HK-2 (cell line): ENCODE measurements around the gene LEUTX.
"Not testable (repeated sequence)": the region's sequence is repeated elsewhere in the genome, so short reads cannot be mapped to it uniquely, and the experiment has no call there.

Experiments
- DNase-seq: peaks from one replicate; pipeline ENCODE4 v3.0.0-alpha.2; 2018; ENCODE audit not compliant: unreplicated experiment

LEUTX gene, protein sequence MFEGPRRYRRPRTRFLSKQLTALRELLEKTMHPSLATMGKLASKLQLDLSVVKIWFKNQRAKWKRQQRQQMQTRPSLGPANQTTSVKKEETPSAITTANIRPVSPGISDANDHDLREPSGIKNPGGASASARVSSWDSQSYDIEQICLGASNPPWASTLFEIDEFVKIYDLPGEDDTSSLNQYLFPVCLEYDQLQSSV

DNA sequence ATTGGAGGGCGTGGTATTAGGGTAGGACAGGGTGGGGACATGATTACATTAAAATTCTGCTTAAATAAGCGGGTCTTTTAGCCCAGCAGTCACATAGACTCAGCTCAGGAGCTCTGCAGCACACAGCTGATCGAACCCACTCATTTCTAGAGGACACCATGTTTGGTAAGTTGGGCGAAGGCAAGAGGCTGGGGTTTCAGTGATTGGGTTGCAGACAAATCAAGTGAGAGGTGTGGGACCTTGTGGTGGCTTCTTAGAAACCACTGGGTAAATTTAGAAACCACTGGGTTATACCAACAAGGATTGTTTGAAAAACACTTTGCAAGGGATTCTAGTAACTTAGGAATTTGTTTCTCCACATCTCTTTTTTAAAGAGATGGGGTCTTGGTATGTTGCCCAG, at the start of gene LEUTX:
Gene LEUTX (plus strand): TSS at position 92 of the 400 bp plus-strand sequence. CDS start 67 bp downstream, at position 159.
- no peak for DNase-seq

DNA sequence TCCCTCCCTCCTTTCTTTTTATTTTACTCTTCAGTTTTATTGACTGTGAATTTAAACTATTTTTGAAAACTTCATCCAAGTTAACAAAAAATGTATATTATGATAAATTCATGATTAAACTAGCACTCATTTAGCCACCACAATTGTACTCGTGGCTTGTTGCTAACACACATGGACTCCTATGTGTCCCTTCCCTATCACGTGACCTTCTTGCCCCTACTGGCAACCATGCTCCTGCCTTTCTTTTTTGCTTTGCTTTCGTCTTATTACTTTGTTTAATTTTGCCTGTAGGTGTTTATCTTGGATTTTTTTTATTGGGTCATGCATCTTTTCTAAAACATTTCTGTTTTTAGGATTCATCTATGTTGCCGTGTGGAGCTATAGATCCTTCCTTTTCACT, 49.1 kb upstream of the LEUTX start:
- DNase-seq: no peak

DNA sequence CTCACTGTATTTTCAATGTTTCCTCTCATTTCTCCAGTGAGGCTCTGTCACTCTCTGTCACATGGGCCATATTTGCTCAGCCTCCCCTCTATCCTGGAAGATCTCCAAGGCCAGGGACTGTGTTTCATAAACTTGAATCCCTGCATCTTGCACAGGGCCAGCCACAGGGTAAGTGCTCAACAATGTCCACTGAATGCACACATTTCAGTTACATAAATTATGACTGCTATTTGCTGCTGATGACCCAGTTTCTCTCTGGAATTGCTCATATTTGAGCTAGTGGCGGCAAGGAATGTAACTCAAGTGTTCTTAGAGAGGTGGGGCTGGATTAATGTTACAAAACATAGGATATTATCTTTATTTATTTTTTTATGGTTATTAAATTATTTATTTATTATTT, 47.0 kb upstream of the LEUTX start:
- DNase-seq: no peak

DNA sequence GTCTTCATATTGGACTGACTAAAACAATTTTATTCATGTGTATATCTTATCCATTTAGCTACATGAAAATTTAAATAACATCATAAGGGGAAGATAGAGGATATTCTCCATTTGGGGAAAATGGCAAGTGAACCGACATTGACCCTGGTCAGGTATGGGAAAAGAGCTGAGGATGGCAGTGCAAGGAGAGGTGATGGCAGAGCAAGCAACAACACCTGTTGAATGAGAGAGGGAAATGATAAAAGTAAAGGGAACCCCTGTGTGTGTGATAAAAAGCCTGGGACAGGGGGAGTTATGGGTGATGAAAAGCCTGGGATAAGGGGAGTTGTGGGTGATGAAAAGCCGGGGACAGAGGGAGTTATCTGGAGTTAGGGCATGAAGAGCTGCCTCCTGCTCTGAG, 44.8 kb upstream of the LEUTX start:
- DNase-seq: no peak

DNA sequence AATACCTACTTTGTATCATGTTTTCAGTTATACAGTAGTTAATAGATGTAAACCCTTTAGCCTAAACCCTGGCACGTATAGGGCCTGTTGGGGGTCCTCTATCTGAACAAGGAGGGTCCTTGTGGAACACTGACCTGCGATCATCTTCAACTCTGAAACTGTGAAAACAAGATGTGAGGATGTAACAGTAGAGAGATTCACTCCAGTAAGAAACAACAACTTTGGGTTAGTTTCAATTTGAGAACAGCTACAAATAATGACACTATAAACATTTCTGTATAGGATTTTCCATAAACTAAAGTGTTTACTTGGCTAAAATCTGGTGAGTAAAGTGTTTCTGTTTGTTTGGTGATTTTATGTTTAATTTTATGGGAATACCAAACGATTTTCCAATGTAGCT, 43.0 kb upstream of the LEUTX start:
- DNase-seq: no peak

DNA sequence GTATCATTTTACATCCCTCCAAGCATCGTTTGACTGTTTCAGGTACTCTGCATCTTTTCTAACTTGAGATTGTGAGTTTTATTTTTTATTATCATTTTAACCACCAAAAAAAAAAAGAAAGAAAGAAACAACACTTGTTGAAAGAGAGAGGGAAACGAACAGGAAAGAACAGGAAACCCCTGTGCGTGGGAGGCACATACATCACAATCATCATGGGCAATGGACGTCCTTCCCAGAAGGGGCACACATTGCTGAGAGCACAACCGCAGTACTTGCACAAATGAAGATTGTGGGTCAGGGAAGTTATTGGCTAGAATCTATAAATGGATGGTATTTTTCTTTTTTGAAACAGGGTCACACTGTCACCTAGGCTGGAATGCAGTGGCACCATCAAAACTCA, 42.6 kb upstream of the LEUTX start:
- DNase-seq: no peak

DNA sequence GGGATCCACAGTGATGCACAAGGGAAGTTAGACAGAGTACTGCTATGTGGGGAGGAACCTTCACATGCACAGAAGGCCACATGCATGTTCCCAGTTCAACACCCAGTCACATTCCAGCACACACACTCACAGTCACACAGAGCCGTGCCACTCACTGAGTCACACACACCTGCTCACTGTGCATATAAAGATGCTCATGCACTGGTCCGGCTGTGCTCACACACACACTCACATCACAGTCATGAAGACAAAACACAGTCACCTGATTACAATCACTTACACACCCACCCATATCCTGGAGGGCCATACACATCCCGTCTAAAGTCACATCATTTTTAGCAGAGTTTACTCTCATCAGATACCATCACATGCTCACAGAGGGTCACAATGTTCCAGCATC, 41.3 kb upstream of the LEUTX start:
- no peak for DNase-seq

DNA sequence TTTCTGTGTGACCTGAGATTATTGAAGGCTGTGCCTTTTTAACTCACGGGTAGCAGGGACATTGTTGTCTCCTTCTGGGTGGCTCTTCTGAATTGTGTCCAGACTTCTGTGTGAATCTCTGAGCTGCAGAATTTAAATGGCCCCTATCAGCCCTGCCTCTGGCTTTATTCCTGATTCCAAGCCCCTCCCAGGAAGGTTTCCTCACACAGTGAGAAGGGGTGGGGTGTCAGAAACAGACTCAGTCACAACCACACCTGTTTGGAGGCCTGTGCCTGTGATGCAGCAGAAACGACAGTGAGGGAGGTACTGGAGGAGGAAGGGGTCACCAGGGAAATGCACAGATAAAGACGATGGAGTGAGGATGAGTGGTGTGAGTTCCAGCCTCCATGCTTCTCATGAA, 40.8 kb upstream of the LEUTX start, which contains the start of gene CLC:
Gene CLC (minus strand): TSS at position 139 of the 400 bp plus-strand sequence. CDS start 77 bp downstream, at position 62.
- no peak for DNase-seq

DNA sequence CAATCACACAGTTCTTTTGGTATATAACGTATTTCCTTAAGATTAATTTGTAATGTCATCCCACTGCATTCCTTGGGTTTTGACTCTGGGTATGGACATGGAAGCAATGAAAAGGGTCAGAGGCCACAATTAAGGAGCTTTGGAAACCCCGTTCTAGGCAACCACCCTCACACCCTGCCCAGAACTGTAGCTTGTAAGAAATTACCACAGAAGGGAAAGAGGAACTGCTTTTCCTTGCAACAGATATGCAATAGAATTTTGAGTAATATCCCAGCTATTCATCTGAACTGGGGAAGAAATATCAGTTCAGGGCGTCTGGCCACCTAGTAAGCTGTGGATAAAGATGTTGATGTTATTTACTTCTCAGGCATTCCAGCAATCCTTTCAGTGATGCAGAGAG, 39.8 kb upstream of the LEUTX start:
- no peak for DNase-seq

DNA sequence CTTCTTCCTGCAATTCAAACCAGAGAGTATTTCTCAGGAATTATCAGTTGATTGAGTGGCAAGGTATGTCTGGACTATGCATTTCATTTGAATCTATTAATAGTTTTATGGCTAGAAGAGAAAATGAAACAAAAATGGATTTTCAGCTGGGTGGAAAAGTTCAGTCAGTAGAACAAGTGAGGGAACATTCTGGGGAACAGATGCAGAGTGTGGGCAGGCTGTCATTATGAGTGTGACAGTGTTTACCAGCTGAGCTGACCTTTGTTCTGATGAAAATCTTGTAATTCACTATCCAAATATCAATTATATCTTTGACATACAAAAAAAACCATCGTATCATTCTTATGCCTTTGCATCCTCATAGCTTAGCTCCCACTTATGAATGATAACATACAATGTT, 38.3 kb upstream of the LEUTX start:
- DNase-seq: no peak

DNA sequence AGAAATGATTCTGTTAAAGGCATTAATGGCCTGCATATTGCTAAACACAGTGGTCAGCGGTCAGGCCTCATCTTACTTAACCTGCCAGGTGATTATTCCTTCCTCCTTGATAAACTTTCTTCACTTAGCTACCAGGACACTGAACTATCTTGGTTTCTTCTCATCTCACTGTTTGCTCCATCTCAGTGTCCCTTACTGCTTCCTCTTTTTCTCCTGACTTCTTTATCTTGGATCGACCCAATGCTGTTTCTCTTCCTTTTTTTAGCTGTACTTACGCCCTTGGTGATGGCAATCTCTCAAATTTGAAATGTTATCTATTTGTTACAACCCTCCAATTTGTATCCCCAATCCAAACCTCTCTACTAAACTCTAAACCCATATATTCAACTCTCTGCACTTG, 33.0 kb upstream of the LEUTX start:
- DNase-seq: no peak

DNA sequence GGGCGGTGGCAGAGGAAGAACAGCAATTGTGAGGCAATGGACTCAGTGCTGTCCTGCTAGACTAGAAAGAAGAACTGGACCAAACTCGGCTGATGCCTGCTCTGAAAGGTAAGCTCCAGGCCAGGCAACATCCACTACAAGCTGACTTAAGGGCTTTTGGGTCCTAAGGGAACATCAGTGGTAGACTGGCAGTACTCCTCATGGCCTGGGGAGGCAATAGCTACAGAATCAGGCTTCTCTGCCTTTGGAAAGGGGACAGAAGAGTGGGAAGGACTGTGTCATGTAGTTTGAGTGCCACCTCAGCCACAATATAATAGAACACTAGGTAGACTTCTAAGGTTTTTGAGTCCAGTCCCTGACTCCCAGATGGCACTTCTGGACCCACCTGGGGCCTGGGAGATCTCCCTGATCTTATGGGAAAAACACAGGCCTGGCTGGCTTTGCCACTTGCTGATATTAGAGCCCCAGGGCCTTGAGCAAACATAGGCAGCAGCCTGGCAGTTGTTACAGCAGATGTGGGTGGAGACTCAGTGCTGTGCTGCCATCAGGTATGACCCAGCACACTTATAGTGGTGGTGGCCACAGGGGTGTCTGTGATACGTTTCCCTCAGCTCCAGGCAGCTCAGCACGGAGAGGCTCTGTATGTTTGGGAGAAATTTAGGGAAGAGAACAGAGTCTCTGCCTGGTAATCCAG, 31.7 kb upstream of the LEUTX start:
- no peak for DNase-seq

DNA sequence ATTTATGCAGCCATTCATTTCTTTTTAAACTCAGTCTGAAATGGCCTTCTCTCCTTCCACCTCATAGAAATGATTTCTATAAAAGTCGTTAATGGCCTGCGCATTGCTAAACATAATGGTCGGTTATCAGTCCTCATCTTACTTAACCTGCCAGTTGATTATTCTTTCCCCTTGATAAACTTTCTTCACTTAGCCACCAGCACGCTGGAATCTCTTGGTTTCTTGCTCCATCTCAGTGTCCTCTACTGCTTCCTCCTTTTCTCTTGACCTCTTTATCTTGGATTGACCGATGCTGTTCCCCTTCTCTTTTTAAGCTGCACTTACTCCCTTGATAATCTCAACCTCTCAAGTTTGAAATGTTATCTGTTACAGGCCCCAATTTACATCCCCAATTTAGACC, 28.7 kb upstream of the LEUTX start:
- no peak for DNase-seq

DNA sequence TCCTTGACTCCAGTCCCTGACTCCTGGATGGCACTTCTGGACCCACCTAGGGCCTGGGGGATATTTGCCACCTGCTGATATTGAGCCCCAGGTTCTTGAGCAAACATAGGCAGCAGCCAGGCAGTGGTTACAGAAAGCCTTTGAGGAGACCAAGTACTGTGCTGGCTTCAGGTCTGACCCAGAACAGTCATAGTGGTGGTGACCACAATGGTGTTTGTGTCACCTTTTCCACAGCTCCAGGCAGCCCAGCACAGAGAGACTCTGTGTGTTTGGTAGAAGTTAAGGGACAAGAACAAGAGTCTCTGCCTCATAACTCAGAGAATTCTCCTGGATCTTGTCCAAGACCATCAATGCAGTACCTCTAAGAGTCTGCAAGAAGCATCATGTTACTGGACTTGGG, 26.3 kb upstream of the LEUTX start:
- DNase-seq: no peak

DNA sequence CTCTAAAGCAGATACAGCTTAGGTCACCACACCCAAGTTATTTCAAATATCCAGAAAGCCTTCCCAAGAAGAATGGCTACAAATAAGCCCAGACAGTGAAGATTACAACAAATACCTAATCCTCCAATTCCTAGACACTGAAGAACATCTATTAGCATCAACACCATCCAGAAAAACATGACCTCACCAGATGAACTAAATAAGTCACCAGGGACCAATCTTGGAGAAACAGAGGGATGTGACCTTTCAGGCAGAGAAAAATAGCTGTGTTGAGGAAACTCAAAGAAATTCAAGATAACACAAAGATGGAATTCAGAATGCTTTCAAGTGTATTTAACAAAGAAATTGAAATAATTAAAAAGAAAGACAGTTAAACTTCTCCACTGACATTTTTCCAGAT, 25.9 kb upstream of the LEUTX start:
- DNase-seq: no peak

DNA sequence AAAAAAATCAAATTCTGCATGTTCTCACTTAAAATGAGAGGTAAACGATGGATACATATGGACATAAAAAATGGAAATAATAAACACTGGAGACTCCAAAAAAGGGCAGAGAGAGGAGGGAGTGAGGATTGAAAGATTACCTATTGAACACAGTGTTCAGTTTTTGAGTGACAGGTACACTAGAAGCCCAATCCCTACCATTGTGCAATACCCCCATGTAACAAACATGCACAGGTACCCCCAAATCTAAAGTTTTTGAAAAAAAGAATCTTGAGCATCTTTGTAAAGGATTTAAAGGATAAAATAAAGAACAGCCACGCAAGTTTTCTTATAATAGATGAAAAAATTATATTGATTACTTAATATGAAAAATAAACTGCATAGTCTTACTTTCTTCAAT, 24.1 kb upstream of the LEUTX start:
- DNase-seq: no peak

DNA sequence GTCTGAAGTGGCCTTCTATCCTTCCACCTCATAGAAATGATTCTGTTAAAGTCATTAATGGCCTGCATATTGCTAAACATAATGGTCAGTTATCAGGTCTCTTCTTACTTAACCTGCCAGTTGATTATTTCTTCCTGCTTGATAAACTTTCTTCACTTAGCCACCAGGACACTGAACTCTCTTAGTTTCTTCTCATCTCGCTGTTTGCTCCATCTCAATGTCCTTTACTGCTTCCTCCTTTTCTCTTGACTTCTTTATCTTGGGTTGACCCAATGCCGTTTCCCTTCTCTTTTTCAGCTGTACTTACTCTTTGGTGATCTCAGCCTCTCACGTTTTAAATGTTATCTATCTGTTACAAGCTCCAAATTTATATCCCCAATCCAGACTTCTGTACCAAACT, 23.7 kb upstream of the LEUTX start:
- no peak for DNase-seq

DNA sequence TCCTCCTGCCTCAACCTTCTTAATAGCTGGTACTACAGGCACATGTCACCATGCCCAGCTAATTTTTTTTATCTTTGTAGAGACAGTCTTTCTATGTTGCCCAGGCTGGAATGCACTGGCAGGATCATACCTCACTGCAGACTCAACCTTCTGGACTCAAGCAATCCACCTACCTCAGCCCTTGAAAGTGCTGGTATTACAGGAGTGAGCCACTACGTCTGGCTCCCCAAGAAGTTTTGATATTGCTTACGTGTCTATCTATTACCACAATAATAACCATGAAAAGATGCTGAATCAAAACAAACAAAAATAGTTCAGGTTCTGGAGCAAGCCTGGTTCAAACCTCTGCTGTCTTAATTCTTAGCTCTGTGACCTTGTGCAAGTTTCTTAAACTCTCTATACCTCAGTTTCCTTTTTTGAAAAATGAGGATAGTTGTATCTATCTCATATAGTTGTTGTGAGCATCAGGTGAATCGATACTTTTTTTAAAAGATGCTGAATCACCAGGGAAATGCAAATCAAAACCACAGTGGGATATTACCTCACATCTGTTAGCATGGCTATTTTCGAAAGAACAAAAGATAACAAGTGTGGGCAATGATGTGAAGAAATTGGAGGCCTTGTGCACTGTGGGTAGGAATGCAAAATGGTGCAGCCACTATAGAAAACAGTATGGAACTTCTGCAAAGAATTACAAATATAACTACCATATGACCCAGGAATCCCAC, 19.0 kb upstream of the LEUTX start:
- no peak for DNase-seq

DNA sequence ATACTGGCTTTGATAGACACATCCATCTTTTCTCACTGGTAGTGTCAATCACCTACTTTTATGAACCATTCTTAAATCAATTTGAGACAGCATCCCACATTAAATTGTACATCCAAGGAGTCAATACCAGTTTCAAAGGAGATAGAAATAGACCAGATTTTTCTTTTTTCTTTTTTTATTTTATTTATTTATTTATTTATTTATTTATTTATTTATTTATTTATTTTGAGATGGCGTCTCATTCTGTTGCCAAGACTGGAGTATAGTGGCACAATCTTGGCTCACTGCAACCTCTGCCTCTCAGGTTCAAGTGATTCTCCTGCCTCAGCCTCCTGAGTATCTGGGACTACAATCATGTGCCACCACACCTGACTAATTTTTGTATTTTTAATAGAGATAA, 16.8 kb upstream of the LEUTX start:
- DNase-seq: not testable (repeated sequence)

DNA sequence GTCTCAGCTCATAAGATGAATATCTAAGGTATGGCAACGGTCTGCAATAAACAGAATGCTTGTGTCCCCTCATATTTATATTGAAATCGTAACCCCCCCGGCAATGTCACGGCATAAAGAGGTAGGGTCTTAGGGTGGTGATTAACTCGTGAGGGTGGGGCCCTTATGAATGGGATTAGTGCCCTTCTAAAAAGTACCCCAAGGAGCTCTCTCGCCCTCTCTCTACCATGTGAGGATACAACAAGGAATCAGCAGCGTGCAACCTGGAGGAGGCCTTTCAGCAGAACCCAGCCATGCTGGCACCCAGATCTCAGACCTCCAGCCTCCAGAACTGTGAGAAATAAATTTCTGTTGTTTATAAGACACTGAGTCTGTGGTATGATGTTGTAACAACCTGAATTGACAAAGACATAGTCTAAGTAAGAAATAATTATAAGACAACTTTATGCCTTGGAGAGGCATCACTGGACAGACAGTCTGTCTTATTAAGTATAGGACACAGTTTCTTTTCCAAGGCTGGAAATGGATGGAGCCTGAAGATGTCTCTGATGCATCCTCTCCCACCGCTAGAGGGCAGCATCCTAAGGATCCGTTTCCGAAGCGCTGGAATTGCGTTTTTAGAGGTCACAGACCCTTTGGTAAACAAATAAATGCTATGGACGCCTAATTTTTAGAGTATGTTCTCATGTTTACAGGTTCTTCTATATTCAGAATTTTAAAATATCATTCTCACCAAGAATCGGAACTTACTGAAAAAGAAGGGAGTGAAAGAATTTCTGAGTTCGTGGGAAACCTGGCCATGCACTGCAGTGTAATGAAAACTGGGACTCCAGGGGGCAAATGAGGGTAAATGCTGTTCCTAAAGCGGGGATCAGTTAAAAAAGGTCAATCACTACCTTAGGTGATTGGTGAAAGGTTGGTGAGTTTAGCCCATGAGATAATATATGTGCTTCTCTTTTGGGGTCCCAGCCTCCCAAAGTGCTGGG, 13.3 kb upstream of the LEUTX start:
- DNase-seq: peak; percentile 32

DNA sequence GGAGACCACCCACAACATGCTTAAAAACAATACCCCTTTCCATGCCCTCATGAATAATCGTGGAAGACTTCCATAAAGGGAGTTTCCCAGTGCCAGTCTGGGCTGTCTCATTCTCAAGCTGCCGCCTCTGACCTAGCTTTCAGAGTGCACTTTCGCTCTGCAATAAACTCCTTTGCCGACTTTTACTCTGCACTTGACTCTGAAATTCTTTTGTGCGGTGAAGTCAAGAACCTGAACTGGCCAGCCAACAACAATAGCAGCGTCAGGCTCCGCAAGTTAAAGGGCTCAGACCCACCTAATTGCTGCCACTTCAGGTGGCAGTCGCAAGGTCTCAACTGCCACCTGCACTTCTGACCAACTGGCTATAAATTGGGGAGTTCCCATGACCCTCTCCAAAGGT, 10.3 kb upstream of the LEUTX start:
- no peak for DNase-seq

DNA sequence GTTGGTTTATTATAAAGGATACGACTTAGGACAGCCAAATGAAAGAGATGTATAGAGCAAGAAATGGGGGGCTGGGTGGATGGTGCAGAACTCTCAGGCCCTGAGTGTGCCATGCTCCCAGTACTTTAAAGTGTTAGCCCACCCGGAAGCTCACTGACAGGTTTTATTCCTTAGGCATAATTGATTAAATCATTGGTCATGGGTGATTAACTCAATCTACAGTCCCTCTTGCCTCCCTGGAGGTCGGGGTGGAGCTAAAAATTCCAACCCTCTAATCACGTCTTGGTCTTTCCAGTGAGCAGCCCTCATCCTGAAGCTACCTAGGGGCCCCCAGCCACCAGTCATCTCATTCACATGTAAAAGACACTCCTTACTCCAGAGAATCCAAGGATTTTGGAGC, 9.9 kb upstream of the LEUTX start:
- DNase-seq: no peak
